ENCODE results near the gene CIITA. TPM values are rescaled to one million over a fixed set of nuclear protein-coding genes. Genes with fewer than 3 reads are reported as not detected.

CIITA gene
- total and polyA plus RNA-seq, 9 of the 15 experiments (the other 6 are each of a cell fraction or from before 2014, with no cell fraction given) = 0.01 to 0.20 (median 0.11) TPM; not detected in 4

DNA sequence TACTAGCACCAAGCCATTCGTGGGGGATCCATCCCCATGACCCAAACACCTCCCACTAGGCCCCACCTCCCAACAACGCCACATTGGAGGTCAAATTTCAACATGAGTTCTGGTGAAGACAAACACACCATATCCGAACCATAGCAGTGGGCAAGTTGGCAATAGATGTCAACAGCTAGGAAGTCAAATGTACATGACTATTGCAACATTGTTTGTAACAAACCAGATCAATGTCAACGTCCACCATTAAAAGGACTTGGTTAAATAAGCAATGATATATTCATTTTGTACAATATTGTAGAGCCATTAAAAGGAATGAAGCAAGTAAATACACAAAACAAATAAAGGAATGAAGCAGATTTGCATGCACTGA, 26.5 kb upstream of the CIITA start:
- Histone ChIP-seq H3K4me1 (replicated peaks in 1 of 2; ENCODE audit: control insufficient read depth in 2 of 2, insufficient read depth in 2 of 2, low read length in 2 of 2) (no peaks in the 10 kb centered on the region), H3K9me1 (ENCODE audit: control insufficient read depth, insufficient read depth, low read length) (no peaks in the 10 kb centered on the region), H3K9me3 (replicated peaks; ENCODE audit: control insufficient read depth, insufficient read depth, low read depth, low read length) (no peaks in the 10 kb centered on the region), H4K20me1 (replicated peaks; ENCODE audit: control insufficient read depth, insufficient read depth, low read length) (no peaks in the 10 kb centered on the region), H3K27me3 (ENCODE audit: control insufficient read depth in 2 of 2, insufficient read depth in 2 of 2, low read length in 2 of 2) (peaks cover 36 to 40% of the 10 kb centered on the region in 2 experiments), H3K4me2 (ENCODE audit: insufficient read depth, low read length) (no peak overlapping the region), H3K79me2 (ENCODE audit: control insufficient read depth, insufficient read depth, low read length) (no peaks in the 10 kb centered on the region), H2AFZ (ENCODE audit: low read depth, low read length) (no peak overlapping the region), H3K27ac (ENCODE audit: extremely low read depth, low read depth, low read length) (no peak overlapping the region), H3K36me3 (ENCODE audit: control insufficient read depth, insufficient read depth, low read length) (no peaks in the 10 kb centered on the region), H3K9ac (ENCODE audit: insufficient read depth in 1 of 2, low read depth in 2 of 2, low read length in 2 of 2) (no peak overlapping the region), H3K4me3 (no peak overlapping the region)
- ATAC-seq (no peak), DNase-seq (ENCODE audit: extremely low read depth in 1 of 4, low spot score in 3 of 4) (no peak), FAIRE-seq (no peak)
- POLR2A ChIA-PET = no interaction called here
- no peak for TF ChIP-seq C11orf30 (IDR thresholded peaks at IDR 0.05; ENCODE audit: low read depth)
- no peak for TF ChIP-seq ZNF41 (CRISPR knock-in tag; conservative IDR thresholded peaks at IDR 0.05)
- TF ChIP-seq, protein P1, sequence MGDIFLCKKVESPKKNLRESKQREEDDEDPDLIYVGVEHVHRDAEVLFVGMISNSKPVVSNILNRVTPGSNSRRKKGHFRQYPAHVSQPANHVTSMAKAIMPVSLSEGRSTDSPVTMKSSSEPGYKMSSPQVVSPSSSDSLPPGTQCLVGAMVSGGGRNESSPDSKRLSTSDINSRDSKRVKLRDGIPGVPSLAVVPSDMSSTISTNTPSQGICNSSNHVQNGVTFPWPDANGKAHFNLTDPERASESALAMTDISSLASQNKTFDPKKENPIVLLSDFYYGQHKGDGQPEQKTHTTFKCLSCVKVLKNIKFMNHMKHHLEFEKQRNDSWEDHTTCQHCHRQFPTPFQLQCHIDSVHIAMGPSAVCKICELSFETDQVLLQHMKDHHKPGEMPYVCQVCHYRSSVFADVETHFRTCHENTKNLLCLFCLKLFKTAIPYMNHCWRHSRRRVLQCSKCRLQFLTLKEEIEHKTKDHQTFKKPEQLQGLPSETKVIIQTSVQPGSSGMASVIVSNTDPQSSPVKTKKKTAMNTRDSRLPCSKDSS (IDR thresholded peaks at IDR 0.05; ENCODE audit: low read depth, partially characterized antibody) = no peak
- TF ChIP-seq, protein P2, sequence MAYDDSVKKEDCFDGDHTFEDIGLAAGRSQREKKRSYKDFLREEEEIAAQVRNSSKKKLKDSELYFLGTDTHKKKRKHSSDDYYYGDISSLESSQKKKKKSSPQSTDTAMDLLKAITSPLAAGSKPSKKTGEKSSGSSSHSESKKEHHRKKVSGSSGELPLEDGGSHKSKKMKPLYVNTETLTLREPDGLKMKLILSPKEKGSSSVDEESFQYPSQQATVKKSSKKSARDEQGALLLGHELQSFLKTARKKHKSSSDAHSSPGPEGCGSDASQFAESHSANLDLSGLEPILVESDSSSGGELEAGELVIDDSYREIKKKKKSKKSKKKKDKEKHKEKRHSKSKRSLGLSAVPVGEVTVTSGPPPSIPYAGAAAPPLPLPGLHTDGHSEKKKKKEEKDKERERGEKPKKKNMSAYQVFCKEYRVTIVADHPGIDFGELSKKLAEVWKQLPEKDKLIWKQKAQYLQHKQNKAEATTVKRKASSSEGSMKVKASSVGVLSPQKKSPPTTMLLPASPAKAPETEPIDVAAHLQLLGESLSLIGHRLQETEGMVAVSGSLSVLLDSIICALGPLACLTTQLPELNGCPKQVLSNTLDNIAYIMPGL (CRISPR knock-in tag; IDR thresholded peaks at IDR 0.05) = no peak
- TF ChIP-seq MAFF (IDR thresholded peaks at IDR 0.05; ENCODE audit: low read length) = no peak
- TF ChIP-seq PRDM10 (IDR thresholded peaks at IDR 0.05; ENCODE audit: partially characterized antibody) = no peak
- TF ChIP-seq ZBTB7A (IDR thresholded peaks at IDR 0.05; ENCODE audit: borderline replicate concordance, control insufficient read depth, low read depth, low read length) = no peak
- TF ChIP-seq MEIS2 (IDR thresholded peaks at IDR 0.05; ENCODE audit: partially characterized antibody) = no peak
- no peak for TF ChIP-seq ZBTB34 (CRISPR knock-in tag; IDR thresholded peaks at IDR 0.05)
- 4% methylated on average over 4 of the region's 4 CpGs for WGBS (ENCODE audit: insufficient coverage, low coverage, missing lambda C conversion rate)
- intact Hi-C loops (cut with micrococcal nuclease) = no loop called here
- no TSS peak for BruUV-seq (replicated peaks)
- CTCF ChIA-PET (ENCODE audit: low intra/inter-chr PET ratio) = no interaction called here
- in situ Hi-C loops (cut with MboI) = no loop called here
